Parietal lobe (tissue), 2 donors: ENCODE measurements around the gene WDTC1. TPM values are rescaled to one million over a fixed set of nuclear protein-coding genes. Genes with fewer than 3 reads are reported as not detected.

Source experiments
- small RNA-seq: library from RNA; depleted of rRNA; stranded (forward); fragments of <200 nt; gene quantifications from one replicate; pipeline ENCODE3, GENCODE V24; 2014; ENCODE audit warnings: low replicate concordance
- total RNA-seq: library from RNA; depleted of rRNA; stranded (reverse); fragments of >200 nt; gene quantifications from one replicate; pipeline ENCODE4 v1.2.3, GENCODE V29; 2014

WDTC1 gene
- total RNA-seq: 31.0 TPM

GRCh38 chr1:27234049-27234882 is at the start of gene WDTC1:
WDTC1 (plus strand) TSS chr1:27234632; CDS start chr1:27261055, 26,423 bp downstream.

GRCh38 chr1:27321813-27322568 is 87.6 kb downstream of the WDTC1 start, which contains the start of gene TMEM222:
TMEM222 (plus strand) TSS chr1:27322163; CDS start chr1:27322198, 35 bp downstream.

GRCh38 chr1:27341525-27342252 is 107.3 kb downstream of the WDTC1 start, which contains the start of gene SYTL1:
SYTL1 (plus strand) TSS chr1:27342022; CDS start chr1:27345335, 3,313 bp downstream.

Small RNA genes lying within 50 kb of the gene (small RNA-seq; reads per million reads assigned to genes)
- gene RF00019 (not detected), gene RNU6-48P (not detected), gene SNRPEP7 (not detected)

Other genes with a start within 250 kb of the WDTC1 start
- 11.9 TPM for gene TRNP1, start 240.9 kb upstream of the WDTC1 start, total RNA-seq
- not detected for gene TENT5B, start 221.8 kb upstream of the WDTC1 start, total RNA-seq
- 2.2 TPM for gene SLC9A1, start 79.5 kb upstream of the WDTC1 start, total RNA-seq
- gene TMEM222, start 87.5 kb downstream of the WDTC1 start, total RNA-seq: 23.8 TPM
- not detected for gene SYTL1, start 107.4 kb downstream of the WDTC1 start, total RNA-seq
- gene MAP3K6, start 132.3 kb downstream of the WDTC1 start, total RNA-seq: 2.5 TPM
- not detected for gene FCN3, start 140.2 kb downstream of the WDTC1 start, total RNA-seq
- not detected for gene CD164L2, start 148.7 kb downstream of the WDTC1 start, total RNA-seq
- 0.31 TPM for gene GPR3, start 158.0 kb downstream of the WDTC1 start, total RNA-seq